Suprapubic skin (tissue), 4 donors: ENCODE data around the gene OXTR.

Experiments used
- CTCF ChIP-seq, 2 donors: fragments of 200-600 bp in 1 of 2; fragments of 450-650 bp in 1 of 2; sonication (generic) in 1 of 2; IDR thresholded peaks; one replicate each; pipeline ENCODE4 v1.5.1; 2016 to 2019; ENCODE audit warnings: antibody characterized with exemption in 2 of 2, mild to moderate bottlenecking in 1 of 2, moderate library complexity in 1 of 2
- POLR2A ChIP-seq, 2 donors: fragments of 450-650 bp; IDR thresholded peaks; one replicate each; pipeline ENCODE4 v1.6.1; 2017; ENCODE audit warnings: antibody characterized with exemption in 2 of 2, mild to moderate bottlenecking in 2 of 2, moderate library complexity in 2 of 2
- POLR2AphosphoS5 ChIP-seq, 3 donors: sonication (generic); formaldehyde crosslinking; IDR thresholded peaks; one replicate each; pipeline ENCODE4 v1.6.1; 2017; ENCODE audit warnings: antibody characterized with exemption in 3 of 3

- TF ChIP-seq CTCF (IDR thresholded peaks at IDR 0.05): no peak
- TF ChIP-seq POLR2AphosphoS5 (IDR thresholded peaks at IDR 0.05): no peak
- no peak for TF ChIP-seq POLR2A (IDR thresholded peaks at IDR 0.05)
Measured at GRCh38 chr3:8767256-8767666, 2.2 kb downstream of the OXTR start.
